Measurements from ENCODE around the gene CENPV. TPM values are rescaled to one million over a fixed set of nuclear protein-coding genes. Genes with fewer than 3 reads are reported as not detected.
A peak's percentile ranks its signal among the peaks of the same experiment; 100 is the strongest.

Gene CENPV
- total and polyA plus RNA-seq, 2 of the 13 experiments (the other 11 are each of a cell fraction or from before 2014, with no cell fraction given): 193 to 292 TPM

DNA sequence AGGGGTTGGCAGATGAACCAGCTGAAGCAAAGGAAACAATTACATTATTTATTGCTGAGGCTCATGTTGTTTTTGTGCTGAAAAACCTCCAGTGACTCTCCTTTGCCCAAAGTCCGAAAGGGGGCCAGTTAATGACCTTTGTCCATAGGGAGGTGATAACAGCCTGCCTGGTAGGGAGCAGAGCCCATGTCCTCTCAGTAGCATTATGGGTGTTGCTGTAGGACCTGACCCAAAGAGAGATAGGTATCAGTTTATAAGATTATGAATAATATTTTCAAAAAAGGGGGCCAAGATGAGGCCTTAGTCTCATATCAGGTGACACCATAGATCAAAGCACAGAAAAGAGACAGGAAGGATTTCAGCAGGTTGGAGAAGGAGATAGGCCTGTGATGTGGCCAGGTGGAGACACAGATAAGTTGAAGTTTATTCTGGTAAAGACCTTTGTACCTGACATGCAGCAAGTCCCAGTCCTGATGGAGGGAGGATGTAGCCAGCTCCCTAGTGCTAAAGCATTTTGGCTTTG, 55.1 kb downstream of the CENPV start (continued):
- TF ChIP-seq, protein P1, sequence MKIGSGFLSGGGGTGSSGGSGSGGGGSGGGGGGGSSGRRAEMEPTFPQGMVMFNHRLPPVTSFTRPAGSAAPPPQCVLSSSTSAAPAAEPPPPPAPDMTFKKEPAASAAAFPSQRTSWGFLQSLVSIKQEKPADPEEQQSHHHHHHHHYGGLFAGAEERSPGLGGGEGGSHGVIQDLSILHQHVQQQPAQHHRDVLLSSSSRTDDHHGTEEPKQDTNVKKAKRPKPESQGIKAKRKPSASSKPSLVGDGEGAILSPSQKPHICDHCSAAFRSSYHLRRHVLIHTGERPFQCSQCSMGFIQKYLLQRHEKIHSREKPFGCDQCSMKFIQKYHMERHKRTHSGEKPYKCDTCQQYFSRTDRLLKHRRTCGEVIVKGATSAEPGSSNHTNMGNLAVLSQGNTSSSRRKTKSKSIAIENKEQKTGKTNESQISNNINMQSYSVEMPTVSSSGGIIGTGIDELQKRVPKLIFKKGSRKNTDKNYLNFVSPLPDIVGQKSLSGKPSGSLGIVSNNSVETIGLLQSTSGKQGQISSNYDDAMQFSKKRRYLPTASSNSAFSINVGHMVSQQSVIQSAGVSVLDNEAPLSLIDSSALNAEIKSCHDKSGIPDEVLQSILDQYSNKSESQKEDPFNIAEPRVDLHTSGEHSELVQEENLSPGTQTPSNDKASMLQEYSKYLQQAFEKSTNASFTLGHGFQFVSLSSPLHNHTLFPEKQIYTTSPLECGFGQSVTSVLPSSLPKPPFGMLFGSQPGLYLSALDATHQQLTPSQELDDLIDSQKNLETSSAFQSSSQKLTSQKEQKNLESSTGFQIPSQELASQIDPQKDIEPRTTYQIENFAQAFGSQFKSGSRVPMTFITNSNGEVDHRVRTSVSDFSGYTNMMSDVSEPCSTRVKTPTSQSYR (CRISPR knock-in tag; IDR thresholded peaks at IDR 0.05; ENCODE audit: borderline replicate concordance): peak; percentile 28; the same call in 1 of the 2 replicates
- TF ChIP-seq ZNF746 (CRISPR knock-in tag; IDR thresholded peaks at IDR 0.05) (no peak), SALL2 (CRISPR knock-in tag; IDR thresholded peaks at IDR 0.05) (0 out of 2 replicates have a peak, but pooled peaks have one; percentile 31), CCDC6 (CRISPR knock-in tag; IDR thresholded peaks at IDR 0.05) (no peak), ZNF12 (CRISPR knock-in tag; IDR thresholded peaks at IDR 0.05) (0 out of 2 replicates have a peak, but pooled peaks have one; percentile 12), FOXA3 (CRISPR knock-in tag; IDR thresholded peaks at IDR 0.05) (peak; percentile 34), PATZ1 (CRISPR knock-in tag; IDR thresholded peaks at IDR 0.05) (peak; percentile 76), TBX2 (CRISPR knock-in tag; IDR thresholded peaks at IDR 0.05; ENCODE audit: borderline replicate concordance) (peak; percentile 71; the same call in 1 of the 2 replicates), ATF1 (CRISPR knock-in tag; IDR thresholded peaks at IDR 0.05) (no peak), POLR2A (IDR thresholded peaks at IDR 0.05; ENCODE audit: insufficient read depth in 1 of 2, low read depth in 2 of 2, low read length in 2 of 2) (peak in 1 of 2 experiments; percentile 16; a peak in 1 of 4 replicates), PPARG (CRISPR knock-in tag; conservative IDR thresholded peaks at IDR 0.05) (peak; percentile 77), IRF2 (CRISPR knock-in tag; IDR thresholded peaks at IDR 0.05) (0 out of 2 replicates have a peak, but pooled peaks have one; percentile 8), ZNF282 (IDR thresholded peaks at IDR 0.05; ENCODE audit: partially characterized antibody) (no peak), NKX3-1 (CRISPR knock-in tag; IDR thresholded peaks at IDR 0.05) (0 out of 2 replicates have a peak, but pooled peaks have one; percentile 11), PHF21A (CRISPR knock-in tag; IDR thresholded peaks at IDR 0.05) (peak; percentile 82), SMYD3 (CRISPR knock-in tag; IDR thresholded peaks at IDR 0.05) (peak; percentile 76; the same call in 1 of the 2 replicates), NR2F6 (IDR thresholded peaks at IDR 0.05) (peak; percentile 82), NR2F6 (CRISPR knock-in tag; IDR thresholded peaks at IDR 0.05) (peak; percentile 79; the same call in 1 of the 2 replicates), ZKSCAN8 (CRISPR knock-in tag; IDR thresholded peaks at IDR 0.05; ENCODE audit: borderline replicate concordance) (no peak), ZNF556 (CRISPR knock-in tag; IDR thresholded peaks at IDR 0.05; ENCODE audit: borderline replicate concordance) (0 out of 2 replicates have a peak, but pooled peaks have one; percentile 22), ZNF720 (CRISPR knock-in tag; IDR thresholded peaks at IDR 0.05) (no peak), ARNT (IDR thresholded peaks at IDR 0.05) (no peak), ZNF850 (CRISPR knock-in tag; conservative IDR thresholded peaks at IDR 0.05) (no peak), ZNF788 (CRISPR knock-in tag; IDR thresholded peaks at IDR 0.05; ENCODE audit: borderline replicate concordance) (no peak), ZFP36L1 (CRISPR knock-in tag; IDR thresholded peaks at IDR 0.05) (0 out of 2 replicates have a peak, but pooled peaks have one; percentile 33), ZFX (CRISPR knock-in tag; IDR thresholded peaks at IDR 0.05; ENCODE audit: low read depth) (peak; percentile 53), ZNF644 (CRISPR knock-in tag; IDR thresholded peaks at IDR 0.05; ENCODE audit: low read depth) (peak; percentile 29; the same call in 1 of the 2 replicates)
- TF ChIP-seq, protein P2, sequence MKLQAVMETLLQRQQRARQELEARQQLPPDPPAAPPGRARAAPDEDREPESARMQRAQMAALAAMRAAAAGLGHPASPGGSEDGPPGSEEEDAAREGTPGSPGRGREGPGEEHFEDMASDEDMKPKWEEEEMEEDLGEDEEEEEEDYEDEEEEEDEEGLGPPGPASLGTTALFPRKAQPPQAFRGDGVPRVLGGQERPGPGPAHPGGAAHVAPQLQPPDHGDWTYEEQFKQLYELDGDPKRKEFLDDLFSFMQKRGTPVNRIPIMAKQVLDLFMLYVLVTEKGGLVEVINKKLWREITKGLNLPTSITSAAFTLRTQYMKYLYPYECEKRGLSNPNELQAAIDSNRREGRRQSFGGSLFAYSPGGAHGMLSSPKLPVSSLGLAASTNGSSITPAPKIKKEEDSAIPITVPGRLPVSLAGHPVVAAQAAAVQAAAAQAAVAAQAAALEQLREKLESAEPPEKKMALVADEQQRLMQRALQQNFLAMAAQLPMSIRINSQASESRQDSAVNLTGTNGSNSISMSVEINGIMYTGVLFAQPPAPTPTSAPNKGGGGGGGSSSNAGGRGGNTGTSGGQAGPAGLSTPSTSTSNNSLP (IDR thresholded peaks at IDR 0.05; ENCODE audit: low read depth, low read length): peak; percentile 71

Measured in HepG2 (cell line).